GM18499 (cell line): ENCODE results near the gene RNF151.

Experiments used
- ATAC-seq: cut with Tn5 transposase; IDR thresholded peaks from one replicate; pipeline ENCODE4 v1.9.1; 2021; ENCODE audit warnings: moderate number of reproducible peaks; ENCODE audit not compliant: insufficient read depth, unreplicated experiment

The RNF151 gene

DNA sequence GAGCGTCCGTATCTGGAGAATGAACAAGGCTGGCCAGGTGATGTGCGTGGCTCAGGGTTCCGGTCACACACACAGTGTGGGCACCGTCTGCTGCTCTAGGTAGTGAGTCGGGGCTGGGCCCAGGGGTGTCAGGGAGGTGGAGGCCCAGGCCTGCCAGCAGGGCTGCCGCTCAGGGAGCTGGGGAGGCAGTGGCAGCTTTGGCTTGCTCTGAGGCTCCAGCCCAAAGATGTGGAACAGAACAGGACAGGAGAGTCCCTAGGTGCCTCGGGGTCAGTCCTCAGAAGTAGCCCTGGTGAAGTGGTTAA, 9.5 kb downstream of the RNF151 start:
- no peak for ATAC-seq

DNA sequence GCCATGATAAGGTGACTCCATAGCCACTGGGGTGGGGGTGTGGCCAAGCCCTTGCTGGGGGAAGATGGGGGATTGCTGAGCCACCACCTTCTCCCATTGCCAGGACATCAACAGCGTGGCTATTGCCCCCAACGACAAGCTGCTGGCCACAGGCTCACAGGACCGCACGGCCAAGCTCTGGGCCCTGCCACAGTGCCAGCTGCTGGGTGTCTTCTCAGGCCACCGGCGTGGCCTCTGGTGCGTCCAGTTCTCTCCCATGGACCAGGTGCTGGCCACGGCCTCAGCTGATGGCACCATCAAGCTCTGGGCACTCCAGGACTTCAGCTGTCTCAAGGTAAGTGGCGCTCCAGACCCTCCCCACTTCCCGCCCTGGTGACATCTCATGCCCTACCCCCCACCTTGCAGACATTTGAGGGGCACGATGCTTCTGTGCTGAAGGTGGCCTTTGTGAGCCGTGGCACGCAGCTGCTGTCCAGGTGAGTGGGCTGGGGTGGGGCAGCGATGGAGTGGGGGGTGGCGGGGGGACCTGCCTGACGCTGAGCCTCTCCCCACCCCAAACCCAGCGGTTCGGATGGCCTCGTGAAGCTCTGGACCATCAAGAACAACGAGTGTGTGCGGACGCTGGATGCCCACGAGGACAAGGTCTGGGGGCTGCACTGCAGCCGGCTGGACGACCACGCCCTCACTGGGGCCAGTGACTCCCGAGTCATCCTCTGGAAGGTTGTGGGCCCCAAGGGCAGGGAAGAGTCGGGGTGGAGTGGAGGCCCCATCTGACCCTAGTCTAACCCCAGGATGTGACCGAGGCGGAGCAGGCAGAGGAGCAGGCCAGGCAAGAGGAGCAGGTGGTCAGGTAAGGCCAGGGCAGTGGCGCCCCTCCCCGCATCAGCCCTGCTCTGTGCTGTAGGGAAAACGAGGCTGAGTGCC, 10.6 kb downstream of the RNF151 start:
- ATAC-seq = no peak

DNA sequence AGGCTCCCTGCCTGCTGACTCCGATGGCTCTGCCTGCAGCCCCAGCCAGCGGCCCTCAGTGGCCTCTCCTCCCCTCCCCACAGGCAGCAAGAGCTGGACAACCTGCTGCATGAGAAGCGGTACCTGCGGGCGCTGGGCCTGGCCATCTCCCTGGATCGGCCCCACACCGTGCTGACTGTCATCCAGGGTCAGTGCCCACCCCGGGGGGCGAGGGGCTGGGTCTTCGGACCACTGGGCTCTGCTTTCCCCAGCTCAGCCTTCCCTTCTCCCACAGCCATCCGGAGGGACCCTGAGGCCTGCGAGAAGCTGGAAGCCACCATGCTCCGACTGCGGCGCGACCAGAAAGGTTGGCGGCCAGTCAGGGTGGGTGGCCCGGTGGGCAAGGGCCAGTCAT, 11.2 kb downstream of the RNF151 start:
- no peak for ATAC-seq

DNA sequence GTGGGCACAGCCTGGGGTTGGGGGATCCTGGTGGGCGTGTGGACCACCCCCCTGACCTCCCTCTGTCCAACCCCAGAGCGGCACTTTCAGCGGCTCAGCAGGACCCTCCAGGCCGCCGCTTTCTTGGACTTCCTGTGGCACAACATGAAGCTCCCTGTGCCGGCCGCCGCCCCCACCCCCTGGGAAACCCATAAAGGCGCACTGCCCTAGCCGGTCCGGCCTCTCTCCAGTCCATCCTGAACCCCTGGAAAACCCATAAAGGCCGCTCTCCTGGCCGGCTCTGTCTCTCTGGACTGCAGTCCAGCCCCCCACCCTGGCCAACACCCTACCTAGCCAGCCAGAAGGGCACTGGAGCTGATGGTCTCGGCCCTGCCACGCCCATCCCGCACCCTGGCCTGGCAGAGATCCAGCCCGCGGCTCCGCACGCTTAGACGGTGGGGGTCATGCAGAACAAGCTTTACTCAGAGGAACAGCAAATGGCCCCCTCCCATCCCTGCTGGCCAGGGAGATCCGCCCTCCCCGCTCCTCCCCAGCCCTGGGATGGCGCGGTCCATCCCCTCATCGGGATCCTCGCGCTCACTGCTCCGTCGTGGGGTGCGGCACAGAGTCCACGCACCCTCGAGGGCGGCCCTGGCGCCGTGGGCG, 11.9 kb downstream of the RNF151 start:
- ATAC-seq = no peak

DNA sequence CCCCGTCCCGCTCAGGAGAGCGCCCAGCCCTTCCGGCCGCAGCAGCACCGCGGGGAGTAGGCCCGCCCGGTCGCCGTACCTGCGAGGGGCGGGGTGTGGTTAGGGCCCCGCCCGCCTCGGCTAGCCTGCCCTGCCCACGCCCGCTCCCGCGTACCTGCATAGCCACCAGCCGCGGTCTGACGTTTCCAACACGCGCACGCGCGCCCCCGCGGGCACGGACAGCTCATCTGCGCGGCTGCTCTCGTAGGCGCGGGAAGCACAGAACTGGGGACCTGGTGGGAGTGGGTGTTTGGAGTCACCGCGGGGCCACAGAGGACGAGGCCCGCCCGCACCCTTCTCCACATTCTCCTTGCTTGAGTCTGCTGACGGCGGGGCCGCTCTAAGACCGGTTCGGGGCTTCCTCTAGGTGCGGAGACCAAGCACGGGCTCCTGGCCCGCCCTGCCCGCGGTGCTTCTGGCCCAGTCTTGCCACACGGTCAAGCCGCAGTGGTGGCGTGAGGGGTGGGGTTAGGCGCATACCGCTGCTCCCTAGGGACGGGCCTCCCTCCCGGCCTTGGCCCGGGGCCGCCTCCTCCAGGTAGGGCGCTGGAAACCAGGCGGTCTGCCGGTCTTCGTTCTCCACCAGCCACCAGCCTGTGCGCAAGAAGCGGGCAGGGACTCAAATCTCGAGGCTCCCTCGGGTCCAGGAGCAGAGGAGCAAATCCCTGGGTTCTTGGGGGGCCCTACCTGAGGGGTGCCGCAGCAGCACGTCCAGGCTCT, 12.8 kb downstream of the RNF151 start:
- no peak for ATAC-seq

DNA sequence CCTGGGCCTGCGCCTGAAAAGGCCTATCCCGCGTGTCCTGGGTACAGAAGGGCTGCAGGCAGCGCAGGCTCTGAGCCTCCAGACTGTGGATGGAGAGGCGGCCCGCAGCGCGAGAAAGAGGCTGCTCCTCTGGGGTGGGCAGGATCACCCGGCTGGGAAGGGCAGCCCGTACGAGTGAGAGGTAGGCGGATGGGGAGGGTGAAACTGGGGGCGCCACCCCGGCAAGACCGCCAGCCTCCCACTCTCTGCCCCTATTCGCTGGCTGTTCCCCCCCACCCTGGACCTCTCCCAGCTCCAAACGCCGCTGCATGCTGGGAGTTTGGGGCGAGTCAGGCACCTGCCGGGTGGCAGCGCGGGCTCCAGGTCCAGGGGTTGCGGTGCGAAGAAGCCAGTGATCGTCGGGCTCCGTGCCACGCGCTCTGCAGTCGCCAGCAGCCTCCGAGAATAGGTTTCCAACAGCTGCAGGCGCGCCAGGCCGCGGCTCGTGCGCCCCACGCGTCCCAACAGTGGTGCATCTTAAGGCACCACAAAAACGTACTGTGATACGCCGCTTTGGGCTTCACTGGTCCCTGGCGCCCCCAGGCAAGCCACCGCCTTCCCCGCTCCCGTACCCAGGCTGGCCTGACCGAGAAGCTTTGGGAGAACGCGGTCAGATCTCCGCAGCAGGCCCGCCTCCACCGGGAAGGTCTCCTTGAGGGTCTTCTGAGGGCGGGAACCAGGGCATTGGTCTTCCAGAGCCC, 13.5 kb downstream of the RNF151 start:
- ATAC-seq = no peak

DNA sequence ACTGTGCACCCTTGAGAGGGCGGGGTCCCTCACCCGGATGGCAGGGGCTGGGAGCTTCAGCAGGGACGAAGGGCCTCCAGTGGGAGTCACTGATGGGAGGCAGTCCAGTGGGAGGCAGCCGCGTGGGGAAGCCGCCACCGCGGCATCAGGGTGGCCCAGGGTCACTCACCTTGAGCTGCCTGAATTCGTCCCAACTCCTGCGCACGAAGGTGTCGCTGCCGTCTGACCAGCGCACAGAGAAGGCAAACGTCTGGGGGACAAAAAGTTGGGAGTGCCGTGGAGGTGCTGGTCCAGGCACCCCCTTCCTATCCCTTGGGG, 14.1 kb downstream of the RNF151 start:
- no peak for ATAC-seq

DNA sequence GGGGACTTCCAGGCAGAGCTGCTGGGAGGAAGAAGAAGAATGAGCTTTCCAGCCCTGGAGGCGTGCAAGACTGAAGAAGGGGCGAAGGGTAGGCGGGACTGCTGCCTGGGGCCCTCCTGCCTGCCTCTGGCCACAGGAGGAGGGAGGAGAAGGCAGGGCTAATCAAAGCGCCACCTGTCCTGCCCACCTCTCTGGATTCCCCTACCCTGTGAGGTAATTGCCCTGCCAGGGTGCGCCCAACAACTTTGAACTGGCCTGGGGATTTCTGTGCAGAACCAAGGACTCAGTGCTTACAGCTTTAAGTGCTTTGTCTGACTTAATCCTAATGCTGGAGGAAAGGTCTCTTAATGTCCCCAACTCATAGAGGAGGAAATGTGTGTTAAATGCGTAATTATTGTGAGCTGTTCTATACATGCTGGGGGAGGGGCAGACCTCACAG, 14.8 kb downstream of the RNF151 start, which contains the start of gene NOXO1:
Gene NOXO1 (minus strand): TSS at position 72 of the 439 bp plus-strand sequence. CDS start 290 bp downstream, outside the sequence.
- no peak for ATAC-seq

DNA sequence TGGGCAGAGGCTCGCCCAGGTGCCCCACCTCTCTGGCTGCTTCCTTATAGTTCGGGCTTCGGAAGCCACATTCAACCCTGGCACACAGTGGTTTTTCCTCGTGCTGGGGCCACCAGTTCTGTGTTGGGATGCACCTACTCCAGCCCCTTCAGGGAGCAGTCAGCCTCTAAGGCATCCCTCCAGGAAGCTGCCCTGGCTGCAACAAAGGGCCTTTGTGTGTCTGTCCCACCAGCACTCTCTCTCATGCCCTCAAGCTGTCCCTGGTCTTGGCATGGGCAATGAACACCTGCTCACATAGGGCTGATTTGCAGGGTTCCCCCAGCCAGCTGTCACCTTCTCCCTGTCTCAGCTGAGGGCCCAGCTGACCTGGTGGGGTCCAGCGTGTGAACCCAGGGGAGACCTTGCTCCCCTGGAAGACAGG, 15.4 kb downstream of the RNF151 start:
- no peak for ATAC-seq

DNA sequence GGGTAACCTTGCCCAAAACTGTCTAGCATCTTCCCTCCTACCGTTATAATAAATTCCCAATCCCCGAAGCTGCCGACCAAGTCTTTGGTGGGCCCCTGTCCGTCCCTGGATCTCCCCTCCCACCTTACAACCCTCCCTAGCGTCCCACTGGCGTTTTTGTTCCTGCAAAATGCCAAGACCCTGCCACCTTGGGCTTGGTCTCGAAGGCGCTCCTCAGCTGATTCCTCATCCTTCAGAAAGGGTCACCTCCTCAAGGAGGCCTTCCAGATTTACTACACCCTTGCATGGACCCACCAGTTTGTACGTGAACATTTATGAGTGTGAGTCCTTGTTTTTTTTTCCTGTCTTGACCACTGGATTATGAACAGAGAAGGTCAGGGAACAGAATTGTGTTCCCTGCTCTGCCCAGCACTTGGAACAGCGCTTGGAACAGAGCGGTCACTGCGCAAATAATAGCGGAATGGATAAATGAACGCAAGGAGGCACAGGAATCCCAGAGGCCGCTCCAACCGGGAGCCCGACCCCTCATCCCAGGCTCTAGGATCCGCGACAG, 16.4 kb downstream of the RNF151 start:
- no peak for ATAC-seq

DNA sequence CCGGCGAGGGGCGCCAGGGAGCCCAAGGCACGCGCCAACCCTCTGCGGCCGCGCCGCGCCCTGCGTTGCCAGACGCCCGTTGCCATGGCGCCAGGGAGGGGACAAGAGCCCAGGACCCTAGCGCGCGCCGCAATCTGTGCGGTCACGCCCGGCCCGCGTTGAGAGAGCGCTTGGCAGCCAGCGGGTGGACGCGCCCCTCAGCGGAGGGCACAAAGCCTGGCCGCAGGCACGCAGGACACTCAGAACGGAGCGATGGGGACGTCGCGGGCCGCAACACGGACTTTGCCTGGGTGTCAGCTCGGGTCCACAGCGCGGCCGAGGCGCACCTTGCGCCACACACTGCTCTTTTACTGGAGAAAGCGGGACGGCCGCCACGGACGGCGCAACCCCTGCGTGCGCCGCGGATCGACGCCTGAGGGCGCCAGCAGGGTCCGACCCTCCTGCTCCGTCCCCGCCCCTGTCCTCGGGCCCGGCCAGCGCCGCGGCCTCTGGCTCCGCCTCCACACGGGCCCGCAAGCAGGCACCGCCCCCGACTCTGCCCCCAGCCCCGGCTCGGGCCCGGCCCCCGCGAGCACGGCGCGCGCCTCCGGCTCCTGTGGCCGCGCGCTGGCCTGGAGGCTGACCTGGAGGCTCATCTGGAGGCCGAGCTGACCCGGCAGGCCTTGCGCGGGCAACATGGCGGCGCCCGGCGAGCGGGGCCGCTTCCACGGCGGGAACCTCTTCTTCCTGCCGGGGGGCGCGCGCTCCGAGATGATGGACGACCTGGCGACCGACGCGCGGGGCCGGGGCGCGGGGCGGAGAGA, 17.1 kb downstream of the RNF151 start, which contains the start of gene GFER:
Gene GFER (plus strand): TSS at position 650 of the 803 bp plus-strand sequence. CDS start 26 bp downstream, at position 676.
- no peak for ATAC-seq

DNA sequence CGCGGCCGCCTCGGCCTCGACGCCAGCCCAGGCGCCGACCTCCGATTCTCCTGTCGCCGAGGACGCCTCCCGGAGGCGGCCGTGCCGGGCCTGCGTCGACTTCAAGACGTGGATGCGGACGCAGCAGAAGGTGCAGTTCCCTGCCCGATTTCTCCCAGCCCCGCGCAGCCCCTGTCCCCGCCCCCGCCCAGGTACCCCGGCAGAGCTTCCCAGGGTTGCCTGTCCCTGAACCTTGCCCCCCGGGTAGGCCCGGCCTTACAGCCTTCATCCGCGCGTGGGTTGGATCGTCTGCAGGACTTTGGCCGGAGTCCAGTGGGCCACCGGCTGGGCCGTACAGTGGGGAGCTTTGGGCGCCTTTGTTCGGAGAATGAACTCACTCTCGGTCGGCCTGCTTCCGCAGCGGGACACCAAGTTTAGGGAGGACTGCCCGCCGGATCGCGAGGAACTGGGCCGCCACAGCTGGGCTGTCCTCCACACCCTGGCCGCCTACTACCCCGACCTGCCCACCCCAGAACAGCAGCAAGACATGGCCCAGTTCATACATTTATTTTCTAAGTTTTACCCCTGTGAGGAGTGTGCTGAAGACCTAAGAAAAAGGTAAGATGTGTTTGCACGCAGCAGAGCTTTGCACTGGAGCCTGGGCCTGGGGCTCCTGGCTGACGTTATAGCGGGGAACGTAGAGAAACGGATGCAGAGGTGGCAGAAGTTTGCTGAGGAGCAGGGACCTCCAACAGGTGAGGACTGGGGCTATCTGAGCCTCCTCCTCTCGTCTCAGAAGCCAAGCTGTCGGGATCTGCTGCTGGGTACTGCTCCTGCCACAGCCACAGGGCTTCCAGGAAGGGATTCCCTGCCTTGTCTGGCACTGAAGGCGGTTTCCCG, 17.9 kb downstream of the RNF151 start:
- ATAC-seq = no peak

DNA sequence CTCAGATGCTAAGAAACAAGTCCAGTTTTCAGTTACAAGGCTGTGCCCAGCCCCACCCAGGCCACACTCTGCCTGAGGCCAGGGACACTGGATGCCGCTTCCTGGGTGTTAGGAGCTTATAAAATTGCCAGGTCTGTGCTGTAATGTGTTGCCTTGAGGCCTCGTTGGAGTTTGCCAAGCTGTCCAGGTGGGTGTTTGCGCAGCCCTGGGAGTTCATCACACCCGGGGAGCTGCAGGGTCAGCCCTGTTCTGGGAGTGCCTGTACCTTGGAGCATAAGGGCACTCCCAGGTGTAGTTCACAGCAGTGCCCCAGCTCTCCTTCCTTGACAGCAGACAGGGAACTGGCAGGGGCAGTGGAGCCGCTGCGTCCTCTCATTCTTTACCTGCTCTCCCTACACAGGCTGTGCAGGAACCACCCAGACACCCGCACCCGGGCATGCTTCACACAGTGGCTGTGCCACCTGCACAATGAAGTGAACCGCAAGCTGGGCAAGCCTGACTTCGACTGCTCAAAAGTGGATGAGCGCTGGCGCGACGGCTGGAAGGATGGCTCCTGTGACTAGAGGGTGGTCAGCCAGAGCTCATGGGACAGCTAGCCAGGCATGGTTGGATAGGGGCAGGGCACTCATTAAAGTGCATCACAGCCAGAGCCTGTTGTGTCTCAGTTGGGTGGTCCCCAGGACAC, 19.0 kb downstream of the RNF151 start:
- no peak for ATAC-seq

DNA sequence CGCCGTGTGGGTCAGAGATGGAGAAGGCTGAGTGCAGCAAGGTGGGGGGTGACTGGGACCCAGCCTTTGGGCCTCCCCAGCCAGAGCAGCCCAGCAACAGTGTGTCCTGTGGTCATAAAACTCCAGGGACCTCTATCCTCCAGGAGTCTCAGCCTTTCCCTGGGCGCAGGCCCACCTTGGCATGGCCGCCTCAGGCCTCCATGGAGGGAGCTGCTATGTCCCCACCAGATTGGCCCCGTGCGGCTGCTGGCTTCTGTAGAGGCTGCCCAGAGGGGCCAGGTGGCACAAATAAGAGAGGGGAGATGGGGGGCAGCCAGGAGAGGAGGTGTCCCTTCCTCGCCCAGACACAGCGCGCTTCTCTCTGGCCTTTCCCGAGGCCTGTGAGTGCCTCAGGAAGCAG, 20.5 kb downstream of the RNF151 start:
- no peak for ATAC-seq

DNA sequence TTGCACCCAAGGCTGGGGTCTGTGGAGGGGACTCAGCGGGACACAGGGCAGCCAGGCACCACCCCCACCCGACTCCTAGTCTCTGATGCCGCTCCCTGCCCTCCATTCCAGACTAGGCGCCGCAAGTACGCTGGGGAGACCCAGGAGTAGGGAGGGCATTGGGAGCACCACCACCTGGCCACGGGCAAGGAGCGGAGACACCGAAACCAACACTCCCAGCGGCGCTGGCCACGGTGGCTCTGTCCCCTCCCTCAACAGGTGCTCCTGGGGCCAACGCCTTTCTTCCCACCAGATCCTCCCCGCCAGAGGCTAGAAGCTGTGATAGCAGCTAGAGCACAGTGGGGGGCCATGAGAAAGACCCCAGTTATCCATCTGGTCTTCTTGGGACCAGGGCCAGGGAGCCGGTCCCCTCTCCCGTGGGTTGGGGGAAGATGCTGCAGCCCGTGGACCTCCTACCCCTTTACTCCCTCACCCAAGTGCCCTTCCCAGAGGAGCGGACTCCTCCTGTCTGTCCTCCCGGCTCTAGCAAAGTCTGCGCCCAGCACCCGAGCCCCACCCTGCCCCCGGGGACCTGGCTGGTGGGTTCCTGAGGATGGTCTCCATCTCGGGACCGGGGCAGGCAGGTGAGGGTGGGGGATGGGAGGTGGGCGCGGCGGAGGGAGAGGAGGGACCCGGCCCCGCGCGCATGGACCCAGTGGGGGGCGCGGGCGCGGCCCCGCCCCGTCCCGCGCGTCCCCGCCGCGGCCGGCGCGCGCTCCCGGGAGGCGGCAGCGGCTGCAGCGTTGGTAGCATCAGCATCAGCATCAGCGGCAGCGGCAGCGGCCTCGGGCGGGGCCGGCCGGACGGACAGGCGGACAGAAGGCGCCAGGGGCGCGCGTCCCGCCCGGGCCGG, 22.8 kb downstream of the RNF151 start, which contains the start of gene SYNGR3:
Gene SYNGR3 (plus strand): TSS at position 762 of the 892 bp plus-strand sequence. CDS start 133 bp downstream, outside the sequence.
- ATAC-seq = no peak

DNA sequence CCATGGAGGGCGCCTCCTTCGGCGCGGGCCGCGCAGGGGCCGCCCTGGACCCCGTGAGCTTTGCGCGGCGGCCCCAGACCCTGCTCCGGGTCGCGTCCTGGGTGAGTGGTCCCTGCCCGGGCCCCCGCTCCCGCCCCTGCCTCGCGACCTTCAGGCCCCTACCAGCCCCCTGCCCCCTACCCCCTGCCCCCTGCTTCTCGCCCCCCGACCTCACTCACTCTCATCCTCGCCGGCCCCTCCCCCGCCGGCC, 23.4 kb downstream of the RNF151 start:
- no peak for ATAC-seq
